GM12891 (cell line): ENCODE data around the gene SCART1.
"Not testable (repeated sequence)": the region's sequence is repeated elsewhere in the genome, so short reads cannot be mapped to it uniquely, and the experiment has no call there.

ENCODE experiments used
- POLR2A ChIP-seq: IDR thresholded peaks from 2 replicates; pipeline ENCODE4 v1.6.1; 2011; ENCODE audit warnings: low read depth, low read length, control low read depth
- SPI1 ChIP-seq: IDR thresholded peaks from 2 replicates; pipeline ENCODE4 v1.6.1; 2011; ENCODE audit warnings: low read depth, low read length, control low read depth
- TAF1 ChIP-seq: IDR thresholded peaks from 2 replicates; pipeline ENCODE4 v1.6.1; 2011; ENCODE audit warnings: low read depth, low read length, control low read depth

DNA sequence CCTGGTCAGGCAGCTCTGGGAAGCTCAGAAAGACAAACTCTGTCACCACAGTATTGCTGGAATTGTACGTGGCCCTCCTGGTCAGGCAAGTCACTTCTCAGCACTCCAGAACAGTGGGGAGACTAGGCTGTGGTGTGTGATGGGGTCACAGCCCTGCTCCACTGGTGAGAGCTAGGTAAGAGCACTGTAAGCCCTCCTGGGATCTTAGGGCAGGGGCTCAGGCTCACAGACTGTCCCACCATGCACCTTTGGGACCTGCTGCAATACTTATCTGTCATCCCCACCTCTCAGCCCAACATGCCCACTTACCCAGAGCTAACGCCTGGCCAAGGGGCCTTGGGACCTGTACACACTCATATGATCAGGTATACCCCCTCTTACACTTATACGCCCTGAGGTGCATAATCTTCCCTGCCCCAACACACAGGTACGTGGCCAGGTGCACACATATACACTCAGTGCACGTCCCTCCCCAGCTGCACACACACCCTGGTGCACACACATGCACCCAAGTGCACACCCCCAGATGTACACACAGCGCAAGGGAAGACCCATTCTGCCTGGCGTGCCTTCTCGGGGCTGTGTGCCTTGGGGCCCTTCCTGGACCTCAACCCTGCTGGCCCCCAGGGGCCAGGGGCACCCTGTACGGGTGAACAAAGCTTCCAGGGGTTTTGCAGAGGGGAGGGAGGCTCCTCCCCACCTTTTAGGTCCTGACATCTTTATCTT is 21.7 kb upstream of the SCART1 start:
- not testable (repeated sequence) for TF ChIP-seq POLR2A, TAF1, SPI1
